GM21447 (cell line): ENCODE data around the gene LHFPL3.

Experiments
- ATAC-seq: cut with Tn5 transposase; IDR thresholded peaks from one replicate; pipeline ENCODE4 v1.9.1; 2021; ENCODE audit not compliant: unreplicated experiment

LHFPL3 gene

GRCh38 chr7:104367926-104368325 lies 39.5 kb downstream of the LHFPL3 start:
- no peak for ATAC-seq

GRCh38 chr7:104371216-104371979 lies 43.0 kb downstream of the LHFPL3 start:
- no peak for ATAC-seq

- no peak for ATAC-seq
These were observed 43.6 kb downstream of the LHFPL3 start for GRCh38 chr7:104371980-104372357.

- no peak for ATAC-seq
These were observed 54.2 kb downstream of the LHFPL3 start for GRCh38 chr7:104382616-104383015.

GRCh38 chr7:104386943-104387342 lies 58.5 kb downstream of the LHFPL3 start:
- ATAC-seq, result no peak

GRCh38 chr7:104388222-104388621 lies 59.8 kb downstream of the LHFPL3 start:
- no peak for ATAC-seq

GRCh38 chr7:104395162-104395561 lies 66.8 kb downstream of the LHFPL3 start:
- ATAC-seq, result no peak

- no peak for ATAC-seq
These were observed 69.0 kb downstream of the LHFPL3 start for GRCh38 chr7:104397442-104397841.

- no peak for ATAC-seq
These were observed 80.0 kb downstream of the LHFPL3 start for GRCh38 chr7:104408371-104408770.

GRCh38 chr7:104410742-104411141 lies 82.3 kb downstream of the LHFPL3 start:
- ATAC-seq, result no peak

GRCh38 chr7:104412911-104413310 lies 84.5 kb downstream of the LHFPL3 start:
- ATAC-seq, result no peak

GRCh38 chr7:104414216-104414615 lies 85.8 kb downstream of the LHFPL3 start:
- ATAC-seq, result no peak

GRCh38 chr7:104415700-104416099 lies 87.3 kb downstream of the LHFPL3 start:
- no peak for ATAC-seq

- ATAC-seq, result no peak
These were observed 88.5 kb downstream of the LHFPL3 start for GRCh38 chr7:104416866-104417393.

GRCh38 chr7:104431930-104432329 lies 103.5 kb downstream of the LHFPL3 start:
- ATAC-seq, result no peak

GRCh38 chr7:104434129-104434528 lies 105.7 kb downstream of the LHFPL3 start:
- no peak for ATAC-seq

- no peak for ATAC-seq
These were observed 114.1 kb downstream of the LHFPL3 start for GRCh38 chr7:104442481-104442880.

- no peak for ATAC-seq
These were observed 115.6 kb downstream of the LHFPL3 start for GRCh38 chr7:104444017-104444416.

GRCh38 chr7:104445393-104445792 lies 117.0 kb downstream of the LHFPL3 start:
- no peak for ATAC-seq

- ATAC-seq, result no peak
These were observed 122.5 kb downstream of the LHFPL3 start for GRCh38 chr7:104450861-104451260.

GRCh38 chr7:104453190-104453589 lies 124.8 kb downstream of the LHFPL3 start:
- no peak for ATAC-seq

- ATAC-seq, result no peak
These were observed 130.5 kb downstream of the LHFPL3 start for GRCh38 chr7:104458875-104459274.
